AG08396 (cell line): ENCODE measurements around the gene CCND1.

Experiments
- DNase-seq: peaks from one replicate; pipeline ENCODE4 v3.0.0; 2012; ENCODE audit warnings: low spot score, mixed read lengths

CCND1 gene

GRCh38 chr11:69641681-69642548 lies 959 bp downstream of the CCND1 start:
- no peak for DNase-seq

- DNase-seq: peak; percentile 40
Measured at GRCh38 chr11:69642549-69642912, 1.6 kb downstream of the CCND1 start.

- peak; percentile 80 for DNase-seq
Measured at GRCh38 chr11:69642913-69643632, 2.1 kb downstream of the CCND1 start.

- no peak for DNase-seq
Measured at GRCh38 chr11:69643646-69644045, 2.7 kb downstream of the CCND1 start.

- peak; percentile 89 for DNase-seq
Measured at GRCh38 chr11:69644071-69644961, 3.4 kb downstream of the CCND1 start.

- DNase-seq: no peak
Measured at GRCh38 chr11:69644962-69645675, 4.2 kb downstream of the CCND1 start.

GRCh38 chr11:69645801-69646492 lies 5.0 kb downstream of the CCND1 start:
- DNase-seq: no peak

- DNase-seq: no peak
Measured at GRCh38 chr11:69646493-69647389, 5.8 kb downstream of the CCND1 start.

GRCh38 chr11:69647390-69647748 lies 6.4 kb downstream of the CCND1 start:
- DNase-seq: no peak

GRCh38 chr11:69647761-69648497 lies 7.0 kb downstream of the CCND1 start:
- DNase-seq: no peak

- no peak for DNase-seq
Measured at GRCh38 chr11:69648679-69649575, 8.0 kb downstream of the CCND1 start.

GRCh38 chr11:69649576-69649900 lies 8.6 kb downstream of the CCND1 start:
- DNase-seq: no peak

- DNase-seq: no peak
Measured at GRCh38 chr11:69650081-69650831, 9.3 kb downstream of the CCND1 start.

- DNase-seq: no peak
Measured at GRCh38 chr11:69650832-69651344, 9.9 kb downstream of the CCND1 start.

- no peak for DNase-seq
Measured at GRCh38 chr11:69651834-69652620, 11.1 kb downstream of the CCND1 start.

- DNase-seq: no peak
Measured at GRCh38 chr11:69652999-69653398, 12.0 kb downstream of the CCND1 start.
